ENCODE measurements around the gene CDV3.

GRCh38 chr3:133529809-133530208, 43.7 kb upstream of the CDV3 start:
- TF ChIP-seq CTCF (IDR thresholded peaks at IDR 0.05; ENCODE audit: borderline replicate concordance, extremely low read depth, low read length, poor library complexity, severe bottlenecking), result no peak
- TF ChIP-seq EZH2 (IDR thresholded peaks at IDR 0.05; ENCODE audit: borderline replicate concordance, low read depth, low read length, severe bottlenecking), result no peak
